Suppressor macrophage (primary cell): Measurements from ENCODE around the gene PCBP3.
A peak's percentile ranks its signal among the peaks of the same experiment; 100 is the strongest.

ENCODE experiments used
- DNase-seq, 4 experiments: peaks; one replicate each; pipeline ENCODE4 v3.0.0-alpha.2; 2020 to 2022

Gene PCBP3

GRCh38 chr21:45763506-45763905, 120.0 kb downstream of the PCBP3 start:
- no peak for DNase-seq

DNA sequence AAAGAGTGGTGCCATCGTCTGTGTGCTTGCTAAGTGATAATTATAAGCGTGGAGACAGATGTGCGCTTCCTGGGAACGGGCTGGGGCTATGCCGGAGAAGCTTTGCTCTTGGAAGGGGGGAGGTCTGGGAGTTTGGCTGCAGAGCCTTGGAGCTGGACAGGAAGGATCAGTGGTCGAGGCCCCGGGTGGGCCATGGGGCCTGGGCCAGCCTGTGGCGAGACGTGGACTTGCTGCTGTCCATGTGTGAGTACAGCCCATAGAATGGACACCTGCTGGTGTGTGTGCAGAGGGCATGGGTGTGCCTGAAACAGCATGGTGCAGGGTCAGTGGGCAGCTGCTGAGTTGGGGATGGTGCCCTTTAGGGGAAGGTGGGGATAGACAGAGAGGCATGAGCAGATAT, 121.3 kb downstream of the PCBP3 start:
- no peak for DNase-seq

DNA sequence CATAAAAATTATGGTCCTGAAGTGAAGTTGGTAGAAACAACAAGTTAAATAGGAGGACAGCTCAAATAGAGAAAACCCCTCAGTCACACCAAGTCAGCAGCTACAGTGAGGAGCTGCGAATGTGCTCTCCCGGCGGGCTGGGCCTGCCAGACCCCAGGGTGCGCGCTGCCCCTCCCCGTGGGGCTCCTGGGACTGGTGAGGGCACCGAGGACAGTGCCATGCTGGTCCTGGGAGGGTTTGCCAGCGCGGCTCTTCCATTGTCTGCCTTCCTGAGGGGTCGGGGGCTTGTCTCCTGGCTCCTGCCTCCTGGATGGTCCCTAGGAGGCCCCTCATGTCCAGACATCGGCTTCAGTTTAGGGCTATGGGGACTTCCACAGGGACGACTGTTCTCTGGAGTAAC, 121.8 kb downstream of the PCBP3 start:
- no peak for DNase-seq

DNA sequence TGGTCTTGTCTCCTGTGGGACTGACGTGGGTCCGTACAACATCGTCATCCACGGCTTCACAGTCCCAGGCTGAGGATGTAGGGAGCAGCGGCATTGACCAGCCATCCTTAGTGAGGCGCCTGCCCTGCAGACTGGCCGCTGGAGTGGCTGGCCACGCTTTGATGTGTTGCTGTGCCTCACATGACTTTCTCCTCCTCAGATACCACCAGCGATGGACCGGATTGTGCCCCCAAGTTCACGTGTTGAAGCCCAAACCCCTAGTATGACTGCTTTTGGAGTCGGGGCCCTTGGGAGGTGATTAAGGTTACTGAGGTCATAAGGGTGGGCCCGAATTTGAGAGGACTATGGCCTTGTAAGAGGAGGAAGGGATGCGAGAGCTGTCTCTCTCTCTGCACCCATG, 122.5 kb downstream of the PCBP3 start:
- DNase-seq = no peak

DNA sequence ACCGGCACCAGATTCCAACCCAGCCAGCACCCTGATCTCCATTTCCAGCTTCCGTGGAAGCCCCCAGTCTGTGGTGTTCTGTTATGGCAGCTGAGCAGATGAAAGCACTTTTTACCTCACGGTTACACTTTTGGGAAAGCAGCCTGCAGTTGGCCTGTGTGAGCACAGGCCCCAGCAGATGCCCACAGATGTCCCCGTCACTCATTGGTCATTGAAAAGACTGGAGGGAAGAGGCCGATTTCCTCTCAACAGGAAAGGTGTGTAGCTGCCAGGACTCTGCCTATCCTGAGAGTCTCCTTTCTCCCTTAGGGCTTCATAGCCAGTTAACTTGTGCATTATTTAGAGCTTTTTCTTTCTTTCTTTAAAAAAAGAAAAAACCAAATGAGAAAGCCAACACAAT, 123.0 kb downstream of the PCBP3 start:
- DNase-seq = no peak

- DNase-seq = no peak
Measured at GRCh38 chr21:45767071-45768006, 123.8 kb downstream of the PCBP3 start.

- DNase-seq = no peak
Measured at GRCh38 chr21:45768011-45768739, 124.7 kb downstream of the PCBP3 start.

DNA sequence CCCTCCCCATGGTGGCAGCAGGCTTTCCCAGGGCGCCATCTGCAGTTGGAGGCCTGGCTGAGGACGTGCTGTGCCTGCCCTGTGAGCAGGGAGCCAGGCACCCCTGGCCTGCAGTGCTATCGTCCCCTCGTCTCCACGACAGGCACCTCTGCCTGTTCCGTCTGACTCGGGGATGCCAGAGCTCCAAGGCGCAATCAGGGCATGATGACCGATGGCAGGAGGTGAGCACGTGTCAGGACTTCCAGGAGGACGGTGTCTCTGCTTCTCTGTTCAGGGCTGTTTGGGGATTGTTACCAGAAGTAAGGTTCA, 125.2 kb downstream of the PCBP3 start:
- DNase-seq = no peak

DNA sequence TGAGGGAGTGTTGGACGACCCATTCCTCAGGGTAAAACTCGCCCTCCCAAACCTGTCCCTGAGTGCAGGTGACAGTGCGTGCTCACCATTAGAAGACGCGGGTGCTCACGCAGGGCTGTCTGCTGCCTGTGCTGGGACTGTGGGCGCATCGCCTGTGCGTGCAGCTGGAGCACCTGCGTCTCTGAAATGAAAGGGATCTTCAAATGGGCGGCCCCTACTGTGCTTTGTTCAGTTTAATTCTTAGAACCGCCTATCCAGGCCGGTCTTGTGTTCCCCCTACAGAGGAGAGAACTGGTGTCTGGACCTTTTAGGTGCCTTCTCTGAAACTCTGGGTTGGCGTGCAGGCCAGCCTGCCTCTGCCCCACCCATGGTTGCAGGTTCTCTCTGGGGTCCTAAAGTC, 125.8 kb downstream of the PCBP3 start:
- no peak for DNase-seq

DNA sequence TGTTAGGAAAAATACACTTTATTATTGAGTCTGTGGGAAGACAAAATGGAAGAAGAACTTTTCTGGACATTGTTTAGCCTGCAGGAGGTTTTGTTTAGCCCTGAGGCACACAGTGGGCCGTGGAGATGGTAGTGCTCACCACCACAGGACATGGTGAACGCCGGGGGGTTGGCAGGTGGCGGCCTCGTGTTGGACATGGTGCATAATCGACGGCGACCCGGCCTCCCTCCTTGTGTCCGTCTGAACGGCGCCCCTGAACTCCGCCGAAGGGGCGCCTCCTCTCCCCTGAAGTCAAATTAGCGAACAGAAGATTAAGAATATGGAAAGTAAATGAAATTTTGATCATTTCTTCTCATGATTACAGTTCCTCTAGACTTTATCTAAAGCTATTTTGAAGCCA, 126.4 kb downstream of the PCBP3 start:
- DNase-seq = no peak

DNA sequence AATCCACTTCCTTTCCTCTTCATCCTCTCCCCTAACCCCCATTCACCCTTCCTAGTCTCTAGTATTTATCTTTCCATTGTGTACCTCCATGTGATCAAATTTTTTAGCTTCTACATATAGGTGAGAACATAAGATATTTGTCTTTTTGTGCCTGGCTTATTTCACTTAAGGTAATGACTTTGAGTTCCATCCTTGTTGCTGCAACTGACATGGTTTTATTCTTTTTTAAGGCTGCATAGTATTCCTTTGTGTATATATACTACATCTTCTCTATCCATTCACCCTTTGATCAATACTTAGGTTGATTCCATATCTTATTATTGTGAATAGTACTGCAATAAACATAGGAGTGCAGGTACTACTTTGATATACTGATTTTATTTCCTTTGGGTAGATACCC, 128.7 kb downstream of the PCBP3 start:
- no peak for DNase-seq

GRCh38 chr21:45774291-45774690, 130.8 kb downstream of the PCBP3 start:
- DNase-seq = peak in 2 of 4 experiments; percentile 54 to 63

- no peak for DNase-seq
Measured at GRCh38 chr21:45776971-45777370, 133.4 kb downstream of the PCBP3 start.

DNA sequence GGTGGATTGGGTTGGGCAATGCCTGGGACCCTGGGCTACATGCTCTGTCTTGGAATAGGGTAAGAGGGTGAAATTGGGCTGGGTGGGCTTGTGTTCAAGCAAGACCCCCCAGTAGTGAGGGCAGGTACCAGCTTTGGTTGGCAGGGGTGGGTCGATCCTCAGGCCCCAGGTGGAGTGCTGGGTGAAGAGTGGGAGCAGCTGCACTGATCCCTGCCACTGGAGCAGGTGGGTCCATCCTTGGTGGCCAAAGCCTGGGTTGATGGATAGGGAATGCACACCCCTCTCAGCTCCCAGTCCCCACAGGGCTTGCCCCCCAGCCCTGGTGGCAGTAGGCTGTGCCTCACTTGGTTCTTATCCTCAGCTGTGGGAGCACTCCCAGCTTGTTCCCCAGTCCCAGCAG, 135.2 kb downstream of the PCBP3 start:
- no peak for DNase-seq

GRCh38 chr21:45779226-45779625, 135.7 kb downstream of the PCBP3 start:
- DNase-seq = no peak

DNA sequence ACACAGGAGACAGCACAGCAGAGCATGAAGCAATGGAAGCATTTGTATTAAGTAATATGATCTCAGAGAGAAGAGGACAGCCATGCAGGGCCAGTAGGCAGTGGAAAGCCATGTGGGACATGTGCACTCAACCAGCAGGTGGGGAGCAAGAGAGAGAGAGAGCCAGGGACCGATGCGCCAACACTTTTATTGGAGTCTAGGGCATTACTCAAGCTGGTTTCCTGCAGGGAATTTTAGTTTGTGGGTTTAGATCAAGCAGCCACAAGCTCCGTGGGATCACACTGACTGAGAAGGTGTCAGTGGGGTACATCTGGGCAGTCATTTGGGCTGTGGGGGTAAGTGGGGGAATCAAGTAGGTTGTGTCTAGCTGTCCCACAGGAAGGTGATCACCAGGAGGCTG, 137.1 kb downstream of the PCBP3 start:
- no peak for DNase-seq

DNA sequence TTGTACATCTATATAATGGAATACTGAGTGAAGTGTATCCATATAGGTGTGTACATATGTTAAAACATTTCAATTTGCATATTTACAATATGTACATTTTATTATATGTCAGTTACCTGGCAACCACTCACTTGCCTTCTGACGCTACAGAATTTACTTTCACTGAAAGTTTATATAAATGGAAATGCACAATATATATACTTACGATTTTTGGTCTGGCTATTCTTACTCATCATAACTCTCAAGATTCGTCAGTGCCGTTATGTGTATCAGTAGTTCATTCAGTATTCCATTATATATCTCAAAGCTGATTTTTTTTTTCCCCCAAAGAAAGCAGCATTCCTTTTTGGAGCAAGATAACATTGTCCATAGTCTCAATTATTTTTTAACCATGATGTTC, 138.2 kb downstream of the PCBP3 start:
- DNase-seq = no peak

GRCh38 chr21:45786660-45787059, 143.1 kb downstream of the PCBP3 start:
- DNase-seq = no peak

DNA sequence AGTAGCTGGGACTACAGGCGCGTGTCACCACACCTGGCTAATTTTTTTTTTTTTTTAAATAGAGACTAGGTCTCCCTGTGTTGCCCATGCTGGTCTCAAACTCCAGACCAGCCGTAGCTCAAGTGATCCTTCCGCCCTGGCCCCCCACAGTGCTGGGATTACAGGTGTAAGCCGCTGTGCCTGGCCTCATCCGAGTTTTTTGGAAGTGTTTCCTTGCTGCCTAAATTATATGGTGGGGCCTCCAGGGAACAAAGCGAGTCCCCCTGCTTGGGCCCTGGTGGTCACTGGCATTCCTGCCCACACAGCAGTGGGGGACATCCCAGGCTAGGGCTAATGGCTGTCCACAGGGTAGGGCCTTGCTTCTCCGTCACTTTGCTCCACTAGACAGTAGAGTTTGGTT, 143.8 kb downstream of the PCBP3 start:
- no peak for DNase-seq

DNA sequence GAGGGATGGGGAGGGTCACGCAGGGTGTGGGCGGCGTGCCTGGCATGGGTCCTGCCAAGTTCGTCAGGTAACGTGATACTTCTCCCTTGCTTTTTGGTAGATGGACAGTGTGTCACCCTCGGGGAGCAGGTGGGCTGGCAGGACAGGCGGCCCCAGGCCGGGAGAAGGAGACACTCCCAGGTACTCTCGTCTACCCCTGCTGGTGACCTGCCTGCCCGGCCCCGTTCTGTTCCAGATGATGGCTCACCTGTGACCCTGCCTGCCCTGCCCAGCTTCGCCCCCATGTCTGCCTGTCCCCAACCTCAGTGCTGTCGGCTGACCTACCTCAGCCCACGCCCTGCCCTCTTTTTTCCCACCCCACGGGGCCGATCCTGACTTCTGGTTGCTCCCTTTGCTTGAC, 144.7 kb downstream of the PCBP3 start:
- DNase-seq = no peak

- DNase-seq = no peak
Measured at GRCh38 chr21:45788637-45789506, 145.3 kb downstream of the PCBP3 start.

DNA sequence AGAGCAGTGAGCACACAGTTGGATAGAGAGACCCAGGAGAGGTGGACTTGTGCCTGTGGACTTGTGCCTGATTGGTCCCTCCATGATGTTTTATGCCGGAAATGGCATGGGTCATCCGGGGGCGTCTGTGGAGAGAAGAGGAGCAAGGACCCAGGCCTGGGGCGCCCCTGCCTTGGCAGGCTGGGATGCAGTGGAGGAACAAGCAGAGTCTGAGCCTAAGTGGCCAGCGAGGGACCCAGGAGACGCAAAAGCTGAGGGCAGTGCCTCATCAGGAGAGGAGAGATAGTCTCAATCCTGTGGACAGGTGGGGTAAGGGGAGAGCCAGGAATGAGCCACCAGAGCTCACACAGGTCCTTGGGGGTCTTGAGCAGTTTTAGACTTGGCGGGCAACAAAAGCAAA, 146.9 kb downstream of the PCBP3 start:
- no peak for DNase-seq
